ENCODE results near the gene TCF4. TPM values are rescaled to one million over a fixed set of nuclear protein-coding genes. Genes with fewer than 3 reads are reported as not detected.

The TCF4 gene
- total and polyA plus RNA-seq, 2 of the 13 experiments (the other 11 are each of a cell fraction or from before 2014, with no cell fraction given), result not detected

DNA sequence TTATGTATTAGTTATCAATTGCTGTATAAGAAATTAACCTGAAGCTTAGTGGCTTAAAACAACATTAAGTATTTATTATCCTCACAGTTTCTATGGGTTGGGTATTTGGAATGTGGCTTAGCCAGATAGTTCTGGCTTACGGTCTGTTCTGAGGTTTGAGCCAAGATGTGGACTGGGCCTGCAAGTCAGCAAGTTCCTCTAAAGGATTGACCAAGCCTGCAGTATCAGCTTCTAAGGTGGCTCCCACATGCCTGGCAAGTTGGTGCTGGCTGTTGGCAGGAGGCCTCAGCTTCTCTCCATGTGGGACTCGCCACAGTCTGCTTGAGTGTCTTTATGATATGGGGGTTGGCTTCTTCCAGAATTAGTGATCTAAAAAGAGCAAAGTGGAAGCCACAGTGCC is 45.0 kb upstream of the TCF4 start (continued):
- no peak for TF ChIP-seq FOXA1 (IDR thresholded peaks at IDR 0.05)
- TF ChIP-seq FOXA1 (CRISPR knock-in tag; IDR thresholded peaks at IDR 0.05), result no peak
- TF ChIP-seq TP53 (CRISPR knock-in tag; conservative IDR thresholded peaks at IDR 0.05), result no peak
- TF ChIP-seq TEAD2 (CRISPR knock-in tag; IDR thresholded peaks at IDR 0.05), result no peak
- TF ChIP-seq ARID2 (CRISPR knock-in tag; IDR thresholded peaks at IDR 0.05; ENCODE audit: borderline replicate concordance), result no peak

- Histone ChIP-seq H3K9ac (ENCODE audit: insufficient read depth, low read depth, low read length) (no peak overlapping the region), H4K20me1 (ENCODE audit: insufficient read depth, low read length) (no peaks in the 10 kb centered on the region), H3K9me3 (ENCODE audit: low read length) (peaks cover 40% of the 10 kb centered on the region), H3K27ac (ENCODE audit: extremely low read length, insufficient read depth, low read length) (no peak overlapping the region), H3K4me2 (ENCODE audit: low read depth, low read length) (no peak overlapping the region), H3K27me3 (ENCODE audit: control insufficient read depth in 1 of 2, insufficient read depth in 2 of 2, low read length in 2 of 2) (no peaks in the 10 kb centered on the region; a peak in 1 of 5 replicates), H3K4me1 (ENCODE audit: insufficient read depth, low read length) (no peaks in the 10 kb centered on the region), H3K36me3 (replicated peaks in 1 of 2; ENCODE audit: control insufficient read depth in 1 of 2, insufficient read depth in 2 of 2, low read length in 2 of 2) (no peaks in the 10 kb centered on the region), H3K4me3 (replicated peaks in 1 of 3; ENCODE audit: insufficient read depth in 1 of 3, low read depth in 2 of 3, low read length in 3 of 3) (no peak overlapping the region), H2AFZ (ENCODE audit: low read length) (no peak overlapping the region), H3K79me2 (ENCODE audit: insufficient read depth, low read length) (no peaks in the 10 kb centered on the region)
- ChIA-PET CTCF (ENCODE audit: low intra/inter-chr PET ratio, low total read pairs) (no interaction called here), POLR2A (no interaction called here)
- no peak for FAIRE-seq
- intact Hi-C loops (cut with micrococcal nuclease; ENCODE audit: unreplicated experiment) (no loop called here), in situ Hi-C loops (cut with HindIII; ENCODE audit: extremely low pct_ligation_motif_present, low pct_unique_long_range_greater_than_20kb) (no loop called here)
- no TSS peak for BruUV-seq (replicated peaks)
- 0% methylated on average over 1 of the region's 1 CpG for WGBS (ENCODE audit: low lambda C conversion rate)
- no peak for DNase-seq (ENCODE audit: low spot score)
- no peak for TF ChIP-seq TBL1XR1 (IDR thresholded peaks at IDR 0.05; ENCODE audit: borderline replicate concordance, low read length, partially characterized antibody)
- TF ChIP-seq FOXJ3 (CRISPR knock-in tag; IDR thresholded peaks at IDR 0.05; ENCODE audit: borderline replicate concordance), result no peak
- no peak for TF ChIP-seq NCOR1 (IDR thresholded peaks at IDR 0.05; ENCODE audit: borderline replicate concordance, low read length)
- TF ChIP-seq ZNF367 (CRISPR knock-in tag; IDR thresholded peaks at IDR 0.05; ENCODE audit: borderline replicate concordance), result no peak
- TF ChIP-seq, protein P1, sequence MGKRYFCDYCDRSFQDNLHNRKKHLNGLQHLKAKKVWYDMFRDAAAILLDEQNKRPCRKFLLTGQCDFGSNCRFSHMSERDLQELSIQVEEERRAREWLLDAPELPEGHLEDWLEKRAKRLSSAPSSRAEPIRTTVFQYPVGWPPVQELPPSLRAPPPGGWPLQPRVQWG (CRISPR knock-in tag; IDR thresholded peaks at IDR 0.05; ENCODE audit: borderline replicate concordance, low read depth), result no peak
- no peak for TF ChIP-seq ZBTB44 (CRISPR knock-in tag; IDR thresholded peaks at IDR 0.05)
- no peak for TF ChIP-seq HMG20B (CRISPR knock-in tag; conservative IDR thresholded peaks at IDR 0.05)
- no peak for TF ChIP-seq KMT2B (CRISPR knock-in tag; IDR thresholded peaks at IDR 0.05)
- TF ChIP-seq HNRNPK (IDR thresholded peaks at IDR 0.05; ENCODE audit: low read depth, low read length, poor library complexity, severe bottlenecking), result no peak
- TF ChIP-seq PAX8 (CRISPR knock-in tag; IDR thresholded peaks at IDR 0.05; ENCODE audit: borderline replicate concordance), result no peak
- no peak for TF ChIP-seq ZNF549 (CRISPR knock-in tag; IDR thresholded peaks at IDR 0.05)
- no peak for ATAC-seq
Measured at GRCh38 chr18:55629133-55629532, 41.1 kb upstream of the TCF4 start.

Measured in HepG2 (cell line).